Measurements from ENCODE around the gene STRIP1. TPM values are rescaled to one million over a fixed set of nuclear protein-coding genes. Genes with fewer than 3 reads are reported as not detected.

The STRIP1 gene
- total and polyA plus RNA-seq, 4 donors = 5.8 to 22.8 (median 13.2) TPM

DNA sequence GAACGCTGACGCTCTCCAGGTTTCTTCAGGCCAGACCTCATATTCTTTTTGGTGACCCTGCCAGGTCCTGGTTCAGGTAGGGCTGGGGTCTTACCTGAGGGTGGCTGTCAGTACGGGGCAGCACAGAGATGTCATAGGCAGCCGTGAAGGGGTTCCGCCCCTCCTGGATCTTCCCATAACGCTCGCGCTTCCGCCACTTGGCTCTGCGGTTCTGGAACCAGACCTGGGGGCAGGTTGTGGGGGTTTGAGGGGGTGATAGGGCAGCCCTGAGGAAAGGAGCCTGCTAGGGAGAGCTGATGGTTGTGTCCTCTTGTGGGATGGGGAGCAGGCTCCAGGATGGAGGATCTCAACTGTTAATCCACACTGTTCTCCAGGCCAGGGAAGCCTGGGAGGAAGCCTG, 26.9 kb downstream of the STRIP1 start:
- Histone ChIP-seq H3K27me3 (ENCODE audit: control insufficient read depth in 4 of 4, insufficient read depth in 4 of 4, low read length in 3 of 4) (no peaks in the 10 kb centered on the region), H3K9ac (ENCODE audit: low read depth in 1 of 2, low read length in 2 of 2) (no peak overlapping the region), H3K9me3 (ENCODE audit: control insufficient read depth in 4 of 4, low read length in 3 of 4) (no peaks in the 10 kb centered on the region), H3K27ac (ENCODE audit: low read depth in 1 of 2, low read length in 2 of 2) (no peak overlapping the region), H3K4me3 (ENCODE audit: low read depth in 1 of 3, low read length in 3 of 3) (no peak overlapping the region), H3K4me1 (ENCODE audit: control insufficient read depth in 4 of 4, insufficient read depth in 4 of 4, low read length in 3 of 4) (no peaks in the 10 kb centered on the region), H3K36me3 (ENCODE audit: control insufficient read depth in 4 of 4, insufficient read depth in 3 of 4, low read depth in 1 of 4, low read length in 3 of 4) (peaks cover 0 to 20% (median 12%) of the 10 kb centered on the region in 4 donors)
- WGBS = 97% methylated on average over 10 of the region's 10 CpGs
- no peak for DNase-seq (ENCODE audit: low spot score)
- TF ChIP-seq FOXA1 (IDR thresholded peaks at IDR 0.05) (no peak), HNF4A (conservative IDR thresholded peaks at IDR 0.05) (no peak), RXRA (IDR thresholded peaks at IDR 0.05) (no peak), GABPA (IDR thresholded peaks at IDR 0.05 in 1 of 2, conservative IDR thresholded peaks at IDR 0.05 in 1 of 2) (no peak), HNF4G (IDR thresholded peaks at IDR 0.05) (no peak)
- TF ChIP-seq, protein P1, sequence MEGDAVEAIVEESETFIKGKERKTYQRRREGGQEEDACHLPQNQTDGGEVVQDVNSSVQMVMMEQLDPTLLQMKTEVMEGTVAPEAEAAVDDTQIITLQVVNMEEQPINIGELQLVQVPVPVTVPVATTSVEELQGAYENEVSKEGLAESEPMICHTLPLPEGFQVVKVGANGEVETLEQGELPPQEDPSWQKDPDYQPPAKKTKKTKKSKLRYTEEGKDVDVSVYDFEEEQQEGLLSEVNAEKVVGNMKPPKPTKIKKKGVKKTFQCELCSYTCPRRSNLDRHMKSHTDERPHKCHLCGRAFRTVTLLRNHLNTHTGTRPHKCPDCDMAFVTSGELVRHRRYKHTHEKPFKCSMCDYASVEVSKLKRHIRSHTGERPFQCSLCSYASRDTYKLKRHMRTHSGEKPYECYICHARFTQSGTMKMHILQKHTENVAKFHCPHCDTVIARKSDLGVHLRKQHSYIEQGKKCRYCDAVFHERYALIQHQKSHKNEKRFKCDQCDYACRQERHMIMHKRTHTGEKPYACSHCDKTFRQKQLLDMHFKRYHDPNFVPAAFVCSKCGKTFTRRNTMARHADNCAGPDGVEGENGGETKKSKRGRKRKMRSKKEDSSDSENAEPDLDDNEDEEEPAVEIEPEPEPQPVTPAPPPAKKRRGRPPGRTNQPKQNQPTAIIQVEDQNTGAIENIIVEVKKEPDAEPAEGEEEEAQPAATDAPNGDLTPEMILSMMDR (IDR thresholded peaks at IDR 0.05; ENCODE audit: low read depth, low read length, missing input control) = no peak

DNA sequence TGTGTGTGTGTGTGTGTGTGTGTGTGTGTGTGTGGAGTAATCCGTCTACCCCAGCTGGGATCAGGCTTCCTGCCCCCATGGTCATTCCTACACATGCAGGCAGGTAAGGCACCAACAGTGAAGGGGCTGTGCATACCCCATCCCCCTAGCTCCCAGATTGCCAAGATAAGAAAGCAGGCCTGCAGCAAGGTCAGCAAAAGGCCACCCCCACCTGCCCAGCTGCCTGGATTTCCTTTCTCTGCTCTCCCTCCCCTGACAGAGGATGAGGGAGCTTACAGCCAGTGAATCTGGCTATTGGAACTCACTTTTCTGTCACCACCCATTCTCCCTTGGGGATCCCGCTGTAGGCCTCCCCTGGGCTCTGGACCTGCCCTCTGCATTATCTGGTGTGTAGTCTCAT, 28.2 kb downstream of the STRIP1 start:
- H3K27me3 ChIP-seq (ENCODE audit: control insufficient read depth in 4 of 4, insufficient read depth in 4 of 4, low read length in 3 of 4) = peaks cover 0 to 10% (median 3%) of the 10 kb centered on the region in 4 donors
- H3K4me1 ChIP-seq (ENCODE audit: control insufficient read depth in 4 of 4, insufficient read depth in 4 of 4, low read length in 3 of 4) = peaks cover 0 to 3% (median 0%) of the 10 kb centered on the region in 4 donors
- DNase-seq (ENCODE audit: low spot score) = no peak
- peaks cover 0 to 8% (median under 1%) of the 10 kb centered on the region in 4 donors for H3K36me3 ChIP-seq (ENCODE audit: control insufficient read depth in 4 of 4, insufficient read depth in 3 of 4, low read depth in 1 of 4, low read length in 3 of 4)
- no peak overlapping the region for H3K9ac ChIP-seq (ENCODE audit: low read depth in 1 of 2, low read length in 2 of 2)
- no peak overlapping the region for H3K27ac ChIP-seq (ENCODE audit: low read depth in 1 of 2, low read length in 2 of 2)
- TF ChIP-seq JUND (IDR thresholded peaks at IDR 0.05) (no peak), HNF4G (IDR thresholded peaks at IDR 0.05) (no peak), RXRA (IDR thresholded peaks at IDR 0.05) (no peak), FOXA2 (IDR thresholded peaks at IDR 0.05) (no peak), TAF1 (conservative IDR thresholded peaks at IDR 0.05) (no peak), YY1 (IDR thresholded peaks at IDR 0.05) (no peak), GABPA (IDR thresholded peaks at IDR 0.05 in 1 of 2, conservative IDR thresholded peaks at IDR 0.05 in 1 of 2) (no peak), SP1 (IDR thresholded peaks at IDR 0.05) (no peak), NR2F2 (IDR thresholded peaks at IDR 0.05) (no peak), HNF4A (conservative IDR thresholded peaks at IDR 0.05) (no peak), EGR1 (IDR thresholded peaks at IDR 0.05; ENCODE audit: low read depth in 2 of 2) (no peak), FOXA1 (IDR thresholded peaks at IDR 0.05) (no peak)
- TF ChIP-seq, protein P2, sequence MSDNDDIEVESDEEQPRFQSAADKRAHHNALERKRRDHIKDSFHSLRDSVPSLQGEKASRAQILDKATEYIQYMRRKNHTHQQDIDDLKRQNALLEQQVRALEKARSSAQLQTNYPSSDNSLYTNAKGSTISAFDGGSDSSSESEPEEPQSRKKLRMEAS (IDR thresholded peaks at IDR 0.05) = no peak
- TF ChIP-seq, protein P3, sequence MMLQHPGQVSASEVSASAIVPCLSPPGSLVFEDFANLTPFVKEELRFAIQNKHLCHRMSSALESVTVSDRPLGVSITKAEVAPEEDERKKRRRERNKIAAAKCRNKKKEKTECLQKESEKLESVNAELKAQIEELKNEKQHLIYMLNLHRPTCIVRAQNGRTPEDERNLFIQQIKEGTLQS (IDR thresholded peaks at IDR 0.05) = no peak
- TF ChIP-seq, protein P4, sequence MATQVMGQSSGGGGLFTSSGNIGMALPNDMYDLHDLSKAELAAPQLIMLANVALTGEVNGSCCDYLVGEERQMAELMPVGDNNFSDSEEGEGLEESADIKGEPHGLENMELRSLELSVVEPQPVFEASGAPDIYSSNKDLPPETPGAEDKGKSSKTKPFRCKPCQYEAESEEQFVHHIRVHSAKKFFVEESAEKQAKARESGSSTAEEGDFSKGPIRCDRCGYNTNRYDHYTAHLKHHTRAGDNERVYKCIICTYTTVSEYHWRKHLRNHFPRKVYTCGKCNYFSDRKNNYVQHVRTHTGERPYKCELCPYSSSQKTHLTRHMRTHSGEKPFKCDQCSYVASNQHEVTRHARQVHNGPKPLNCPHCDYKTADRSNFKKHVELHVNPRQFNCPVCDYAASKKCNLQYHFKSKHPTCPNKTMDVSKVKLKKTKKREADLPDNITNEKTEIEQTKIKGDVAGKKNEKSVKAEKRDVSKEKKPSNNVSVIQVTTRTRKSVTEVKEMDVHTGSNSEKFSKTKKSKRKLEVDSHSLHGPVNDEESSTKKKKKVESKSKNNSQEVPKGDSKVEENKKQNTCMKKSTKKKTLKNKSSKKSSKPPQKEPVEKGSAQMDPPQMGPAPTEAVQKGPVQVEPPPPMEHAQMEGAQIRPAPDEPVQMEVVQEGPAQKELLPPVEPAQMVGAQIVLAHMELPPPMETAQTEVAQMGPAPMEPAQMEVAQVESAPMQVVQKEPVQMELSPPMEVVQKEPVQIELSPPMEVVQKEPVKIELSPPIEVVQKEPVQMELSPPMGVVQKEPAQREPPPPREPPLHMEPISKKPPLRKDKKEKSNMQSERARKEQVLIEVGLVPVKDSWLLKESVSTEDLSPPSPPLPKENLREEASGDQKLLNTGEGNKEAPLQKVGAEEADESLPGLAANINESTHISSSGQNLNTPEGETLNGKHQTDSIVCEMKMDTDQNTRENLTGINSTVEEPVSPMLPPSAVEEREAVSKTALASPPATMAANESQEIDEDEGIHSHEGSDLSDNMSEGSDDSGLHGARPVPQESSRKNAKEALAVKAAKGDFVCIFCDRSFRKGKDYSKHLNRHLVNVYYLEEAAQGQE (IDR thresholded peaks at IDR 0.05) = no peak
- TF ChIP-seq, protein P1 (IDR thresholded peaks at IDR 0.05; ENCODE audit: low read depth, low read length, missing input control) = no peak
- WGBS = 91% methylated on average over 2 of the region's 2 CpGs
- H3K9me3 ChIP-seq (ENCODE audit: control insufficient read depth in 4 of 4, low read length in 3 of 4) = peaks cover 0 to 2% (median 0%) of the 10 kb centered on the region in 4 donors
- no peak overlapping the region for H3K4me3 ChIP-seq (ENCODE audit: low read depth in 1 of 3, low read length in 3 of 3)
